Stimulated activated CD4-positive, alpha-beta T cell treated with anti-CD3 and anti-CD28 coated beads, Interleukin-12 subunit alpha, Interleukin-12 subunit beta, amount 100 ng/mL, for 24 hours (primary cell): ENCODE measurements around the gene NR3C2.
"Not testable (repeated sequence)": the region's sequence is repeated elsewhere in the genome, so short reads cannot be mapped to it uniquely, and the experiment has no call there.

ENCODE experiments used
- DNase-seq, 2 experiments: peaks; one replicate each; pipeline ENCODE4 v3.0.0-alpha.2; 2020; ENCODE audit warnings: low read depth in 2 of 2

The NR3C2 gene

DNA sequence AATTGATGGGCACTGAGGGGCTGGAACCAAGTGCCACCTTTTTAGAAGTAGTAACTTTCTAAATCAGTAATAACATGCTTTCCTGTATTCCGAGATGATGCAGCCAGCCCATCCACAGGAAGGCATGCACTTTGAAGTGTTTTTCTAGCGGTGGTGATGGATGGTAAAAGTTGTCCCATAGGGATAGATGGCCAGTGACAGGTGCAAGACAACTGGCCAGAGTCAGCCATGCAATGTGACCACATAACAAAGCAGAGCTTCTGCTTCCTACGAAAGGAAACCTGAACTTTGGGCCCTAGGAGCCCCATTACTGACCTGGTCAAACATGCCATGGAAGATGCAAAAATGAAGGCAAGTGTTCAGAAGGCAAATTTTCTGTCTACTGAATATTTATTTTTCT lies 72.3 kb downstream of the NR3C2 start:
- DNase-seq = no peak

GRCh38 chr4:148367756-148368155 lies 74.5 kb downstream of the NR3C2 start:
- DNase-seq = no peak

DNA sequence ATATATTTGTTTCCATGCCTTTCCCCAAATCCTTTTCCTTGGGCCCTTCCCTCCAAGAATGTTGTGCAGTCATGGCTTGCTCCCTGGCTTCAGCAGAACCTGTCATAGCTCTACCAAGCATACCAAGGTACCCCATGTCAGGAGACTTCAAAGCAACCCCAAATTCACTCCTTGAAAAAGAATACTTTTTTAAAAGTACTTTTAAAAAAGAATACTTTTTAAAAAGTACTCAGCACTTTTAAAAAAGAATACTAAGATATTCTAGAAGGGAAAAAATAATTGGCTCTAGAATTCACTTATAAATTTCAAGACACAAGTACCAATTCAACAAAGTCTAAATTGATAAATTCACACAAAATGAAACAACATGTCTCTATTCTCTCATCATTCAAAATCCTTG lies 76.0 kb downstream of the NR3C2 start:
- no peak for DNase-seq

- no peak for DNase-seq
These were observed 77.7 kb downstream of the NR3C2 start for GRCh38 chr4:148364525-148364924.

GRCh38 chr4:148359769-148360168 lies 82.4 kb downstream of the NR3C2 start:
- DNase-seq = no peak

GRCh38 chr4:148355442-148356123 lies 86.6 kb downstream of the NR3C2 start:
- no peak for DNase-seq

GRCh38 chr4:148354186-148354585 lies 88.0 kb downstream of the NR3C2 start:
- DNase-seq = no peak

GRCh38 chr4:148353571-148353970 lies 88.6 kb downstream of the NR3C2 start:
- no peak for DNase-seq

DNA sequence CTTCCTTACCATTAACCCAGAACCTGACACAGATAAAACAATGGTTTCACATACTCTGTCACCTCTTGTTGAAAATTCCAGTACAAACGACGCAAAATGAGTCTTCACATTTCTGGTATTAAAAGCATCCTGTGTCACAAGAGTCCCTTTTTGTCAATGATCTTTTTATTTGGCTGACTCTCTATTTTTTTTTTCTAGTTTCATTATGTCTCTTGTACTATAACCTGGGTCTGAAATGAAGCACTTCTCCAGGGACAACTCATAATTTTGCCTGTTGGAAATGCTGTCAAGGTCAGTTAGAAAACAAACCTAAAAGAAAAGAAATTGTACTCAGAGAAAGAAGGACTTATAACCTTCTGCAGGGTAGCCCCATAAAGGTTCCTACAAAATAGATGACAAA lies 93.1 kb downstream of the NR3C2 start:
- no peak for DNase-seq

GRCh38 chr4:148346657-148347056 lies 95.6 kb downstream of the NR3C2 start:
- DNase-seq = no peak

DNA sequence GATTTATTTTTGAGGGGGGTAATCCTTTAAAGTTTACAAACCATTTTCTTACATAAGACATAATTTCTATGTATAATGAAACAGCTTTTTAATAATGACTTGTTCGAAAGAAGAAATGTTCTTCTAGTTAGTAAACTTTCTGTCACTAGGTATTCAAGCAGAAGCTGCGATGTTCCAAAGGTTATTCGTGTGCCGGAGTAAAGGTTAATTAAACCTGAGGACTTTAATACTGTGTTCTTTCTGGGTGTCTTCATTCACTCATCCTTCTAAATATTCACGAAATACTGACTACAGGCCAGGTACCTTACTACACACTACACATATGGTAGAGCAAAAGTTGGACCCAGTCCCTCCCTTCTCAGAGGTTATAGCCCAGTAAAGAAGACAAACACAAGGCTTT lies 96.7 kb downstream of the NR3C2 start:
- no peak for DNase-seq

DNA sequence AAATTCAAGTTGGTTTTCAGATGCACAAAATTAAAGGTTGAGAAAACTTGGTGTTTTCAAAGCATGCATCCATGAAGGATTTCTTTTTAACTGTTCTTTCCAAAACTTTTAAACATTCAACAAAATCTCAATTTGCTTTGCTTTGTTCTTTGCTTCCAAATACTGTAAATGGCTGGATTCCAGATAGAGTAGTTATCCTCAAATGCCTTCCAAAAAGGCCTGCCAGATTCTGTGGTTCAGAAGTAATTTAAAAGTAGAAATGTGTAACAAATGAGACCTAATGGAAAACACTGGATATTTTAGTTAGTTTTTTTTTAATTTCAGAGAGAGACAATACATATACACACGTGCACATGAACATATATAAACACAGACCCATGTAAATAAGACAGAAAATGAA lies 97.3 kb downstream of the NR3C2 start:
- no peak for DNase-seq

DNA sequence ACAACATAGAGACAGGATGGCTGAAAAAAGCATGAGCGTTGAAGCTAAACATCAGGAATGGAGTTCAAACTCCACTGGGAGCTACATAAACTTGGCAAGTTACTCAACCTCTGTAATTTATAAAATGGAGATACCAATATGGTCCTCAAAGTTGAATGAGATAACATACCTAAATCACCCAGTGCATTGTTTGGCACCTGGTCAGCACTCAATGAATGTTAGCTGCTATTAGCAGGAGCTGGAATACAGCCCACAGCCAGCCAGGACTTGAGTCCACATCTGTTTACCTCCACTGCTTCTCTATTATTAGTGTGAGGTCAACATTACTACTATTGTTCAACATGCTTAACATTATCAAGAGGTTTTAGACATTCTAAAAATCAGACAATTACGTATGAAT lies 97.9 kb downstream of the NR3C2 start:
- no peak for DNase-seq

GRCh38 chr4:148341980-148342800 lies 100.0 kb downstream of the NR3C2 start:
- DNase-seq = no peak

DNA sequence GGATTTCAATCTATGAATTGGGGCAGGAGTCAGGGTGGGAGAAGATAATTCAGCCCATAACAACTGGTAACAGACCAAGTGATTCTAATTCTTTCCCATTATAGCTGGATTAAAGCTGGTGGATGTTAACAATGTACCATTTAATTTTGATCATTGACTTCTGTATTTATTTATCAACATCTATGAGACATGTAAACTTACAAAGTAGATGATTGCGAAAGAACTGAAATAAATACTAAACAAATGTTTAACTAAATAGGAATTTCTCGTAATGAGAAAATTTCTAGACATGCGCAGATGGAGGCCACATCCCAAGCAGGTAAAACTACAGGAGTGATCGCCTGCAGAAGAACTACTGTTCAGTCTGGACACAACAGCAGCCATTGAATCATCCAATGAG lies 107.1 kb downstream of the NR3C2 start:
- no peak for DNase-seq

DNA sequence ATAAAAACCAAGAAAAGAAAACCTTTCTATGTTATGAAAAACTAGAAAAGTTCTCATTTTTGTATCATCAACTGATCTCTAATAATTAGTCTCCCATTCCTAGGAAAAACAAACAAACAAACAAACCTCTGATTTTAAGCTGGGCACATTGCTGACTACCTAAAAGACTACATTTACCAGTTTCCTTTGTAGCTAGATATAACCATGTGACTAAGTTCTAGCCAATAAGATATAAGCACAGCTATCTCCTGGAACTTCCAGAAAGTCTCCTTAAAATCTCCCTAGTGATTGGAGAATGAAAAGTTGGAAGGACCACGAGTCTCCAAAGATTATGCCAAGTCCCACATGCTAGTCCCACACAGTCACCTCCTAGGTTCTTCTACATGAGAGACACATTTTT lies 108.9 kb downstream of the NR3C2 start:
- no peak for DNase-seq

GRCh38 chr4:148332486-148332885 lies 109.7 kb downstream of the NR3C2 start:
- DNase-seq = no peak

GRCh38 chr4:148330724-148331123 lies 111.5 kb downstream of the NR3C2 start:
- no peak for DNase-seq

- no peak for DNase-seq
These were observed 112.1 kb downstream of the NR3C2 start for GRCh38 chr4:148330161-148330560.

DNA sequence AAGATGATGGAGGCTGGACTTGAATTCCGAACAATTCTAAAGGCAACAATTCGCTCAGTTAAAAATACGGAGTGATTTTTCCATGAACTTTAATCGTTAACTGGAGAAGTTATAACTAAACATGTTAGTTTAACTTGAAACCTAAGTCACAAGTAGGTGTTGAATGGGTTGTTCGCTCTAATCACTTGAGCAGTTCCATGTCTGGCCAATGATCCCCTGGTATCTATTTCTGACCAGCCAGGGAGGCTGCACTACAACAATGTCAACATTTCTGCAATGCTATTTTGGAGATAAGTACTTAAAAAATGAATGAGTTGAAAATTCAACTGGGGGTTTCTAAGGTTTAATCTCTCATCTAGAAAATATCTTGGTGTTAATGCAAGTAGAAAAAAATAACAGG lies 112.5 kb downstream of the NR3C2 start:
- DNase-seq = no peak

DNA sequence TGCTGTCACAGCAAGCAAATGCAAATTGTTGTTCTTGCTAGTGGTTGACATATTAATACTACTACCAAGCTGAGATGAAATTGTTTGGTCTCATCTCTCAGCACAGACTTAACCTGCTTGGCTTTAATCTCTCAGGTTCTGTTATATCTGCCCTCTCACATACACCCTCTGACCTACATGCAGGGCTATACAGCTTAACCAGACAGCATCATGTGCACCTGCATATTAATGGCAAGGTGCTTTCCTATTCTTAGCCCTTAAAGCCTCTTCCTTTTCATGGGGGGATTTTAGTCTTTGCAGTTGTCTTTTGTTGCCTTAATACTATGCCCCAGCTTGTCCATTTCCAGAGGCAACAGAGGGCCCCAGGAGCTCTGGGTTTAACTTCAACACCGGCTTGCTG lies 114.5 kb downstream of the NR3C2 start:
- DNase-seq = no peak

DNA sequence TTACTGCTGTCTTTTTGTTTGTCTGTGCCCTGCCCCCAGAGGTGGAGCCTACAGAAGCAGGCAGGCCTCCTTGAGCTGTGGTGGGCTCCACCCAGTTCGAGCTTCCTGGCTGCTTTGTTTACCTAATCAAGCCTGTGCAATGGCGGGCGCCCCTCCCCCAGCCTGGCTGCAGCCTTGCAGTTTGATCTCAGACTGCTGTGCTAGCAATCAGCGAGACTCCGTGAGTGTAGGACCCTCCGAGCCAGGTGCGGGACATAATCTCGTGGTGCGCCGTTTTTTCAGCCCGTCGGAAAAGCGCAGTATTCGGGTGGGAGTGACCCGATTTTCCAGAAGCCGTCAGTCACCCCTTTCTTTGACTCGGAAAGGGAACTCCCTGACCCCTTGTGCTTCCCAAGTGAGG lies 118.9 kb downstream of the NR3C2 start:
- DNase-seq = not testable (repeated sequence)

GRCh38 chr4:148315049-148315448 lies 127.2 kb downstream of the NR3C2 start:
- no peak for DNase-seq
